Activated CD8-positive, alpha-beta memory T cell treated with anti-CD3 and anti-CD28 coated beads, Interleukin-2, amount 50 U/mL, for 24 hours (primary cell): ENCODE measurements around the gene ZNF511.

Experiments
- DNase-seq: peaks from one replicate; pipeline ENCODE4 v3.0.0-alpha.2; 2020; ENCODE audit errors: extremely low read depth

Gene ZNF511

DNA sequence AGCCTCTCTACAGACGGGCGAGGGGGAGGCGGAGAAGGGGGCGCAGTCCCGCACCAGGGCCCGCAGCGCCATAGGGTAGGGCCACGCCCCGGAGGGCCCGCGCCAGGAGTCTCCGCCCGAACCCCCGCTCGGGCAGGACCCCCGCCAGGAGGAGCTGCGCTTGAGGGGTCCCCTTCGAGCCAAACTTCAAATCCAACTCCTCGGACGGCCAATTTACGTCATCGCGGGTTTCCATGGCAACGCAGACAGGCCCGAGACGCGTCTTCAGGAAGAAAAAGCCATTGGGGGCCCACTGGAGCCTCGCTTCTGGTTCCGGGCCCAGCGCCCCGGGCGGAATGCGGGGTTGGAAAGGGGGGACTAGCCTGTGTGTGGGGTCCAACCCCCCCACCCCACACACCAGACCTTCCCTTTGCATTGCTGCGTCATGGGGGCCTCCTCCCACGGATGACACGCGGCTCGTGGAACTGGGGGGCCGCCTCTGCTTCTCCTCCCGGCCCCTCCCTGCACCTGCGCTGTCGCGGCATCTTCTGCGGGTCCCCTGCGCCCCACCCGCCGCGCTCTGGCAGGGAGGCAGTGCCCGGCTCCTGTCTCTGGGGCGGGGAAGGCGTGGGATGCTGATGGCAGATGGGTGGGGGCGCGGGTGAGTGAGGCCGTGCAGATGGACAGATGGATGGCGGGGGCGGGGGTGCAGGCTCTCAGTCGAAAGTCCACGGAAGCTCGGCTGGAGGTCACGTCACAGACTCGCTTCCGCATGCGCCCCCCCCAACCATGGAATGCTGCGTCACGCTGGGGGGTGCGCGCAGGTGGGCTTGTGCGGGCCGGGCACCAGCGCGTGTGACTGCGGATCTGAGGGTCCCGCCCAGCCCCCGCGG lies 26.8 kb downstream of the ZNF511 start:
- no peak for DNase-seq

DNA sequence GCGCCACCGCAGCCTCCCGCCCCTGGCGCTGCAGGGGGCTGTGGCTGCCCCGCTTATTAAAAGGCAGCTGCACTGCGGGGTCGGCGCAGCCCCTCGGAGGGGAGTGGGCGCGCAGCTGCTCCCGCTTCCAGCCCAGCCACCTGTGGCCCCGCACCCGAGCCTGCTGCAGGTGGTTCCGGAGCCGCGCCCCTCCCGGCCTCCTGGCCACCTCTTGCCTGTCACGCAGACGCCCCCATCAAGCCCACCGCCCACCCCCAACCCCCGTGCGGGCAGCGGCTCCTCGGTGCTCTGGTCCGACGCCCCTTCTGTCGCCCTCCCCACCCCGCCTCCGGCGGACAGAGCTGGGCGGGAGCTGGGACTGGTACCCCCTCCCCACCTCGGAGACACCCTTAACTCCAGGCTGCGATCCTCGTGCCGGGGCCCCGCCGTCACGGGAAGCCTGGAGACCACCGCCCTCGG lies 27.4 kb downstream of the ZNF511 start:
- no peak for DNase-seq

- DNase-seq: no peak
Measured at GRCh38 chr10:133336577-133337369, 28.1 kb downstream of the ZNF511 start, which contains the start of gene CALY. TSS of gene CALY (minus strand) at chr10:133336896. CDS start at chr10:133328989, 7,907 bp downstream.

DNA sequence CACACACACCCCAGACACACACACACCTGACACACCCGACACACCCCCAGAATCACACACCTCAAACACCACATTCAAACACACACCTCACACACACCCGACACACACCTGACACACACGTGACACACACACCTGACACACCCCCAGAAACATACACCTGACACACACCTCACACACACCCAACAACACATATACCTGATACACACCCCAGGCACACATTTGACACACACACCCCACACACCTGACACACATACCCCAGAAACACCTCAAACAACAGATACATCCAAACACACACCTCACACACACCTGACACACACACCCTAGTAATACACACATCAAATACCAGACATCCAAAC lies 28.6 kb downstream of the ZNF511 start:
- DNase-seq: no peak

- no peak for DNase-seq
Measured at GRCh38 chr10:133338080-133339071, 29.7 kb downstream of the ZNF511 start.

DNA sequence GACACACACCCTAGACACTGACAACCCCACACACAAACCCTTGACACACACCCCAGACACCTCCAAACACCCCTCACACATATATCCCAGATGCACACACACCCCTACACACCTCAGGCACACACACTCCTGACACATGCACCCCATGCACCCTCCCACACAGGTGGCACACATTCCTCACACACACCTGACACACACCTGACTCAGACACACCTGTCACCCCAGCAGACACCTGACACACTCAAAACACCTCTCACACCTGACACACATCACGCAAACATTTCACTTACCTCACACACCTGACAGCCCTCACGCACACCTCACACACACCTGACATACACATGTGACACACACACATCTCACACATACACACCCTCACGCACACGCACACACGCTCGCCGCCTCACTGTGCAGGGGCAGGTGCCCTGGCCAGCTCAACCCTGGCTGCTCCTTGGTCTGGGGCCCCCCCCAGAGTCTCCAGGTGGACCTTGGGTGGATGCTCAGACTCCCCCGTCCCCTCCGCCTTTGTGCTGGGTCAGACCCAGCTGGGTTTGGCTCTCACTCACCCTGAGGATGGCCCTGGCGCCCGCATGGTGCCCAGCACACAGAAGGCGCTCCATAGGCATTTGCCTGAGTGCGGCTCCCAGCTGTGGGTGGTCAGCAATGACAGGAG lies 31.1 kb downstream of the ZNF511 start:
- no peak for DNase-seq

DNA sequence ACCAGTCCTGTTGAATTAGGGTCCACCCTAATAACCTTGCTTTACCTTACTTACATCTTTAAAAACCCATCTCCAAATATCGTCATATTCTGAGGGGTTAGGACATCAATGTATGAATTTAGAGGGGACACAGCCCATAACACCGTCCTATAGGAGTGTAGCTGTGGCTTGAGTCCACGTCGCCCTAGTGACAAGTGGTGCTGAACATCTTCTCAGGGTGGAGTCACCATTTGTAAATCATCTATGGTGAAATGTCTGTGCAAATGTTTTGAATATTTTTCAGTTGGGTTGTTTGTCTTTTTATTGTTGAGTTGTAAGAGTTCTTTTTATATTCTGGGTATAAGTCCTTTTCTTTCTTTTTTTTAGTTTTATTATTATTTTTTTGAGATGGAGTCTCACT lies 33.3 kb downstream of the ZNF511 start:
- no peak for DNase-seq

DNA sequence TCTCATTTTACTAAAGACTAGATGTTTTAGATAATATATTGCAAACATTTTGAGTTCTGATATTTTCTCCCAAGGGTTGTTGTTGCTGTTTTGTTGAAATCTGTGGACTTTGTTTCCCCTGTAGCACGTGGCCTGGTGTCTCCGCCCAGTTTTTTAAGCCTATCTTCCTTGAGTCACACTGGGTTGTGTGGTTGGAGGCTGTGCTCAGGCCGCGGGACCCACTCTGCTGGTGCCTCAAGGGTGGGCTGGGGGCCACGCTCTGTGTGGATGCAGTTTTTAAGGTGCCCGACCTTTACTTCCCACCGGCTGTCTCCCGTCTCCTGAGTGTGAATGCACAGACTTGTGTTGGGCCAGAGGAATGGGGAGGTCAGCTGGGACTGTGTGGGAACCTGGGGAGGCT lies 34.2 kb downstream of the ZNF511 start:
- DNase-seq: no peak

DNA sequence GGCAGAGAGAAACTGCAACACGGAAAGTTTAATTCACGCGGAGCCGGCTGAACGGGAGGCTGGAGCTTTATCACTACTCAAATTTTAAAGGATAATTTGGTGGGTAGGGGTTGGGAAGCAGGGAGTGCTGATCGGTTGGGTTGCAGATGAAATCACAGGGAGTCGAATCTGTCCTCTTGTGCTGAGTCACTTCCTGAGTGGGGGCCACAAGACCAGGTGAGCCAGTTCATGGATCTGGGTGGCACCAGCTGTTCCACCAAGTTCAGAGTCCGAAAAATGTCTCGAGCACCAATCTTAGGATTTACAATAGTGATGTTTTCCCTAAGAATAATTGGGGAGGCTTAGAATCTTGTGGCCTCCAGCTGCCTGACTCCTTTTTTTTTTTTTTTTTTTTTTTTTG lies 34.8 kb downstream of the ZNF511 start:
- DNase-seq: no peak

DNA sequence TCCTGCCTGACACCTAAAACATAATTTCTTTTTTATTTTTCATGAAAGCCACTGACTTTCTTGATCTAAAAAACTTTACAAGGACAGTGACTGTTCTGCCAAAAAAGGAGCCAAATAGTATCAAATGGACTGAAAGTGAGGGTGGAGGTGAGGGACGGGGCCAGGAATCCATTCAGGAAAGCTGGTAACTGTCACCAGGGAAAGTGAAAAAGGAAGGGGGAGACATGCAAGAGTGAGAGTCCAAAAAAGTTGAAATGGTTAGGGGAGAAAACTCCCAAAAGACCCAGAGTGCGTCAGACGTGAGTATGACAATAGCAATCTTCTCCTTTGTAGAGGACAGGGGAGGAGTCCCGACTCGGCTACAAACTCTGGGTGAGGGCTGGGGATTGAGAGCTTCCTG lies 35.5 kb downstream of the ZNF511 start:
- DNase-seq: no peak

- no peak for DNase-seq
Measured at GRCh38 chr10:133346413-133346812, 37.7 kb downstream of the ZNF511 start.

- DNase-seq: no peak
Measured at GRCh38 chr10:133347710-133348517, 39.2 kb downstream of the ZNF511 start.

GRCh38 chr10:133349160-133349568 lies 40.5 kb downstream of the ZNF511 start:
- no peak for DNase-seq

DNA sequence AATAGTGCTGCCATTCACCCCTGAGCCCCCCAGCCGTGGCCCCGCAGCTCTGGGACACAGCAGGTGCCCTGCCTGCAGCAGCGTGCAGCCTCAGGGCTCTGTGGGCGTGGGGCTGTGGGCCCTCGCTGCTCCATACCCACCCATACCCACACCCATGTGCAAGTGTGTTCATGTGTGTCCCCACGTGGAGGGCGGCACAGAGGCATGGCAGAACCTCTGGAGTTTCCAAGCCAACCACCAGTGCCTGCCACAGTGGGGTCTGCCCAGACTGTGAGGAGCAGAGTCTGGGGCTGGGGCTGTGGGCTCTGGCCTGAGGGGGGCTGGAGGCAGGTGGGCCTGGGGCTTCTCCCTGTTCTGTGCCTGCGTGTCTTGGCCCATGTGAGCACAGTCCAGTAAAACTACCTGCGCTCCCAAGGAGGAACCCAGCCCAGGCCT lies 40.9 kb downstream of the ZNF511 start:
- DNase-seq: no peak

- no peak for DNase-seq
Measured at GRCh38 chr10:133350283-133350949, 41.7 kb downstream of the ZNF511 start.

GRCh38 chr10:133350950-133351329 lies 42.2 kb downstream of the ZNF511 start:
- no peak for DNase-seq

GRCh38 chr10:133351408-133352318 lies 42.9 kb downstream of the ZNF511 start:
- DNase-seq: no peak

GRCh38 chr10:133353202-133353959 lies 44.7 kb downstream of the ZNF511 start:
- no peak for DNase-seq
